Fibroblast of lung (primary cell): Measurements from ENCODE around the gene RAPGEF6. TPM values are rescaled to one million over a fixed set of nuclear protein-coding genes. Genes with fewer than 3 reads are reported as not detected.

Source experiments
- DNase-seq, 2 donors: peaks; one replicate each; pipeline versions ENCODE4 v3.0.0 to v3.0.0-alpha.2; 2010; ENCODE audit warnings: low read depth in 2 of 2
- H2AFZ ChIP-seq: 2 replicates; pipeline ENCODE4 v1.5.1; 2012; ENCODE audit warnings: low read length, control low read depth, inconsistent platforms
- H3K27ac ChIP-seq: 2 replicates; pipeline ENCODE4 v1.5.1; 2011; ENCODE audit warnings: low read length, control low read depth; ENCODE audit not compliant: insufficient read depth
- H3K27me3 ChIP-seq: 2 replicates; pipeline ENCODE4 v1.5.1; 2011; ENCODE audit warnings: mild to moderate bottlenecking, low read length; ENCODE audit not compliant: control insufficient read depth, insufficient read depth
- H3K36me3 ChIP-seq: 2 replicates; pipeline ENCODE4 v1.5.1; 2011; ENCODE audit warnings: low read length; ENCODE audit not compliant: control insufficient read depth, insufficient read depth
- H3K4me1 ChIP-seq: 2 replicates; pipeline ENCODE4 v1.5.1; 2011; ENCODE audit warnings: low read length; ENCODE audit not compliant: control insufficient read depth, insufficient read depth; ENCODE audit errors: extremely low read depth
- H3K4me2 ChIP-seq: 2 replicates; pipeline ENCODE4 v1.5.1; 2011; ENCODE audit warnings: low read length, control low read depth; ENCODE audit not compliant: insufficient read depth; ENCODE audit errors: extremely low read depth
- H3K4me3 ChIP-seq, 4 experiments: fragments of 200-600 bp in 1 of 4; sonication (generic) in 1 of 4; replicated peaks in 1 of 4; 2 replicates each; pipeline ENCODE4 v1.5.1; 2011 to 2016; ENCODE audit warnings: low read length in 4 of 4, low read depth in 3 of 4, mild to moderate bottlenecking in 3 of 4, control low read depth in 2 of 4, inconsistent platforms in 1 of 4, mixed read lengths in 1 of 4; ENCODE audit not compliant: insufficient read depth in 1 of 4; ENCODE audit errors: control extremely low read depth in 1 of 4
- H3K79me2 ChIP-seq: 2 replicates; pipeline ENCODE4 v1.5.1; 2012; ENCODE audit warnings: mild to moderate bottlenecking, low read length, inconsistent platforms; ENCODE audit not compliant: control insufficient read depth, insufficient read depth
- H3K9ac ChIP-seq: 2 replicates; pipeline ENCODE4 v1.5.1; 2011; ENCODE audit warnings: mild to moderate bottlenecking, low read length, control low read depth; ENCODE audit not compliant: insufficient read depth
- H3K9me3 ChIP-seq: 2 replicates; pipeline ENCODE4 v1.5.1; 2012; ENCODE audit warnings: low read depth, low read length; ENCODE audit not compliant: control insufficient read depth, insufficient read depth
- H4K20me1 ChIP-seq: 2 replicates; pipeline ENCODE4 v1.5.1; 2011; ENCODE audit warnings: low read length; ENCODE audit not compliant: control insufficient read depth, insufficient read depth; ENCODE audit errors: extremely low read depth
- EZH2 ChIP-seq: IDR thresholded peaks from 2 replicates; pipeline ENCODE4 v1.5.1; 2012; ENCODE audit warnings: low read length, control low read depth, mild to moderate bottlenecking; ENCODE audit errors: missing control alignments
- polyA plus RNA-seq, 2 donors: library from polyadenylated mRNA; depleted of rRNA in 1 of 2; stranded (reverse) in 1 of 2; unstranded in 1 of 2; fragments of >200 nt; gene quantifications; 2 replicates each; pipeline ENCODE4 v1.2.1, GENCODE V29; 2011 to 2012; ENCODE audit warnings: missing spikeins in 1 of 2
- total RNA-seq: library from RNA; depleted of rRNA; stranded (reverse); fragments of >200 nt; gene quantifications from 2 replicates; pipeline ENCODE4 v1.2.1, GENCODE V29; 2014
- TF ChIP-seq, protein P1 (sequence below), 2 donors: IDR thresholded peaks in 1 of 2; conservative IDR thresholded peaks in 1 of 2; 1 replicate in 1 of 2; 2 replicates in 1 of 2; pipeline ENCODE4 v1.5.1; 2011 to 2012; ENCODE audit warnings: low read length in 2 of 2, control low read depth in 1 of 2, inconsistent platforms in 1 of 2, low read depth in 1 of 2, mild to moderate bottlenecking in 1 of 2

RAPGEF6 gene
- total and polyA plus RNA-seq, 2 donors (not counting 1 experiment from before 2014, with no cell fraction given), result 10.2 to 35.7 TPM

DNA sequence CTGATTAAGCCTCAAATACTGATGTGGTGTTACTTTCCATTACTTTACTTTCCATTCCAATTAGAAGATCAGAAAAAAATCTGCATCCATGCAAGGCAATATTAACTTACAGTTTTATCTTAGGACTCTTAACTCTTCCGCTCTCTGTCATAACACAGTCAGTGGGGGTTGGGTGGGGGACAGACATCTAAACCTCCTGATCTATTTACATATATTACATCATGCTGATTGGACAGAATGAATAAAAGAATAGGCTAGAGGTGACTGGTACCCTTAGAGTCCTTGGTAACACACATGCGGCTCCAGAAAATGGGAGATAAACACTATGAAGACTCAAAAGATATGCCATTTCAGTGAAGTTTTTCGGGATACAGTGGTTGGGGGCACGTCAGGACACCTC lies 27.6 kb downstream of the RAPGEF6 start:
- H3K4me2 ChIP-seq, result no peak overlapping the region
- H3K9ac ChIP-seq, result no peak overlapping the region
- H2AFZ ChIP-seq, result no peak overlapping the region
- no peak overlapping the region for H3K27ac ChIP-seq
- TF ChIP-seq EZH2, result no peak
- TF ChIP-seq, protein P1, sequence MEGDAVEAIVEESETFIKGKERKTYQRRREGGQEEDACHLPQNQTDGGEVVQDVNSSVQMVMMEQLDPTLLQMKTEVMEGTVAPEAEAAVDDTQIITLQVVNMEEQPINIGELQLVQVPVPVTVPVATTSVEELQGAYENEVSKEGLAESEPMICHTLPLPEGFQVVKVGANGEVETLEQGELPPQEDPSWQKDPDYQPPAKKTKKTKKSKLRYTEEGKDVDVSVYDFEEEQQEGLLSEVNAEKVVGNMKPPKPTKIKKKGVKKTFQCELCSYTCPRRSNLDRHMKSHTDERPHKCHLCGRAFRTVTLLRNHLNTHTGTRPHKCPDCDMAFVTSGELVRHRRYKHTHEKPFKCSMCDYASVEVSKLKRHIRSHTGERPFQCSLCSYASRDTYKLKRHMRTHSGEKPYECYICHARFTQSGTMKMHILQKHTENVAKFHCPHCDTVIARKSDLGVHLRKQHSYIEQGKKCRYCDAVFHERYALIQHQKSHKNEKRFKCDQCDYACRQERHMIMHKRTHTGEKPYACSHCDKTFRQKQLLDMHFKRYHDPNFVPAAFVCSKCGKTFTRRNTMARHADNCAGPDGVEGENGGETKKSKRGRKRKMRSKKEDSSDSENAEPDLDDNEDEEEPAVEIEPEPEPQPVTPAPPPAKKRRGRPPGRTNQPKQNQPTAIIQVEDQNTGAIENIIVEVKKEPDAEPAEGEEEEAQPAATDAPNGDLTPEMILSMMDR (conservative IDR thresholded peaks at IDR 0.05 in 1 of 2, IDR thresholded peaks at IDR 0.05 in 1 of 2; ENCODE audit: low read depth in 1 of 2, low read length in 2 of 2), result no peak
- H3K79me2 ChIP-seq, result peaks cover 51% of the 10 kb centered on the region
- H3K9me3 ChIP-seq, result no peaks in the 10 kb centered on the region
- H3K27me3 ChIP-seq, result no peaks in the 10 kb centered on the region
- H3K4me3 ChIP-seq, result no peak overlapping the region
- H3K4me1 ChIP-seq, result peaks cover 5% of the 10 kb centered on the region
- no peaks in the 10 kb centered on the region for H3K36me3 ChIP-seq
- no peak for DNase-seq
- H4K20me1 ChIP-seq, result no peaks in the 10 kb centered on the region

DNA sequence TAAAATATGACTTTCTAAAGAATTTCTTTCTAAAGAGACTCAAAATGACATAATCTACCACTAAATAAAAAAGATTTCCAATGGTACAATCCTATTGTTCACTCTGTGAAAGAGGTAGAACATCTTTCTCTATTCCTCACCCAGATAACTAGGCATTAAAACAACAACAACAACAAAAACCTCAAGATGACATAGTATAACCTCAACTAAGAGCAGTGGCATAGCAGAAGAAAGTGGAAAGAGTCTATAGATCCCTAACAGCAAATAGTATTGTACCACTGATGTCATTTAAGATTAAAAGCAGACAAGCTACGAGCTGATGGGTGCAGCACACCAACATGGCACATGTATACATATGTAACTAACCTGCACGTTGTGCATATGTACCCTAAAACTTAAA lies 29.9 kb downstream of the RAPGEF6 start:
- DNase-seq, result no peak
- Histone ChIP-seq H3K36me3 (no peaks in the 10 kb centered on the region), H3K4me2 (no peak overlapping the region), H3K4me1 (peaks cover 3% of the 10 kb centered on the region), H3K9me3 (no peaks in the 10 kb centered on the region), H3K9ac (no peak overlapping the region), H3K27me3 (no peaks in the 10 kb centered on the region), H2AFZ (no peak overlapping the region), H4K20me1 (no peaks in the 10 kb centered on the region), H3K4me3 (no peak overlapping the region), H3K27ac (no peak overlapping the region), H3K79me2 (peaks cover 39% of the 10 kb centered on the region)
- TF ChIP-seq, protein P1 (conservative IDR thresholded peaks at IDR 0.05 in 1 of 2, IDR thresholded peaks at IDR 0.05 in 1 of 2; ENCODE audit: low read depth in 1 of 2, low read length in 2 of 2), result no peak
- no peak for TF ChIP-seq EZH2

DNA sequence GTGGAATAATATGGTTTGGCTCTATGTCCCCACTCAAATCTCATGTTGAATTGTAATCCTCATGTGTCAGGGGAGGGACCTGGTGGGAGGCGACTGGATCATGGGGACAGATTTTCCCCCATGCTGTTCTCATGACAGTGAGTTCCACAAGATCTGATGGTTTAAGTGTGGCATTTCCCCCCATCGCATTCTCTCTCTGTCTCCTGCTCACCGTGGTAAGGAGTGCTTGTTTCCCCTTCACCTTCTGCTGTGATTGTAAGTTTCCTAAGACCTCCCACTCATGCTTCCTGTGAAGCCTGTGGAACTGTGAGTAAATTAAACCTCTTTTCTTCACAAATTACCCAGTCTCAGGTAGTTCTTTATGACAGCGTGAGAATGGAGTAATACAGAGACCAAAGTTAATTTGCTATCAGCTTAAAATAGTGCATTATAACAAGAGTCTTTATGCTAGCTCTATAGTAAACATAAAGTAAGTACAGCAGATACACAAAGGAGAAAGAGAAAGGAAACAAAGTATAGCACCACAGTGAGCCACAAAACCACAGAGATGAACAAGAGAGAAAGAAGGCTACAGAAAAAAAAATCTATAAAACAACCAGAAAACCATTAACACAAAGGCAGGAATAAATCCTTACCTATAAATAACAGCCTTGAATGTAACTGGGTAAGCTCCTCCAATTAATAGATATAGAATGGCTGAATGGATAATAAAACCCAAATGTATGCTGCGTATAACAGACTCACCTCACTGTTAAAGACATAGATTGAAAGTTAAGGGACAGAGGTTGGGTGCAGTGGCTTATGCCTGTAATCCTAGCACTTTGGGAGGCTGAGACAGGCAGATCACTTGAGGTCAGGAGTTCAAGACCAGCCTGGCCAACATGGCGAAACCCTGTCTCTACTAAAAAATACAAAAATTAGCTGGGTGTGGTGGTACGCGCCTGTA lies 39.7 kb downstream of the RAPGEF6 start:
- Histone ChIP-seq H3K4me3 (no peak overlapping the region), H3K4me2 (no peak overlapping the region), H2AFZ (no peak overlapping the region), H3K79me2 (peaks cover 14% of the 10 kb centered on the region), H3K4me1 (peaks cover 2% of the 10 kb centered on the region), H3K27ac (no peak overlapping the region), H4K20me1 (no peaks in the 10 kb centered on the region), H3K9me3 (no peaks in the 10 kb centered on the region), H3K9ac (no peak overlapping the region), H3K36me3 (no peaks in the 10 kb centered on the region), H3K27me3 (no peaks in the 10 kb centered on the region)
- TF ChIP-seq EZH2, result no peak
- TF ChIP-seq, protein P1 (conservative IDR thresholded peaks at IDR 0.05 in 1 of 2, IDR thresholded peaks at IDR 0.05 in 1 of 2; ENCODE audit: low read depth in 1 of 2, low read length in 2 of 2), result no peak
- no peak for DNase-seq
